T-helper 9 cell (primary cell): ENCODE results near the gene PNPO.

Experiments
- DNase-seq: peaks from one replicate; pipeline ENCODE4 v3.0.0-alpha.2; 2020
- total RNA-seq, 2 donors: gene quantifications; one replicate each; lab custom pipeline; 2026; lab: John Stamatoyannopoulos, UW

The PNPO gene
- 4.8 to 17.0 reads per million in 2 donors for total RNA-seq

- DNase-seq: peak; percentile 87
Measured at GRCh38 chr17:47941246-47942095, at the start of gene PNPO. PNPO (plus strand) TSS chr17:47941571; CDS start chr17:47941676, 105 bp downstream.

GRCh38 chr17:47894498-47895346 lies 46.6 kb upstream of the PNPO start:
- no peak for DNase-seq

GRCh38 chr17:47895347-47895855 lies 46.0 kb upstream of the PNPO start:
- DNase-seq: no peak

GRCh38 chr17:47895856-47896671 lies 45.3 kb upstream of the PNPO start, which contains the start of gene SP2:
SP2 (plus strand) TSS chr17:47896236; CDS start chr17:47896287, 51 bp downstream.
- peak; percentile 95 for DNase-seq

- no peak for DNase-seq
Measured at GRCh38 chr17:47896672-47897490, 44.5 kb upstream of the PNPO start.

- DNase-seq: no peak
Measured at GRCh38 chr17:47897561-47897960, 43.8 kb upstream of the PNPO start.

- DNase-seq: no peak
Measured at GRCh38 chr17:47898241-47898640, 43.1 kb upstream of the PNPO start.

- DNase-seq: no peak
Measured at GRCh38 chr17:47899643-47900042, 41.7 kb upstream of the PNPO start.

GRCh38 chr17:47901423-47901822 lies 39.9 kb upstream of the PNPO start:
- DNase-seq: no peak

- no peak for DNase-seq
Measured at GRCh38 chr17:47902039-47902744, 39.2 kb upstream of the PNPO start.

- DNase-seq: no peak
Measured at GRCh38 chr17:47905221-47905733, 36.1 kb upstream of the PNPO start.

- no peak for DNase-seq
Measured at GRCh38 chr17:47906443-47906842, 34.9 kb upstream of the PNPO start.

- no peak for DNase-seq
Measured at GRCh38 chr17:47907932-47908562, 33.3 kb upstream of the PNPO start.

GRCh38 chr17:47913050-47913449 lies 28.3 kb upstream of the PNPO start:
- no peak for DNase-seq

- no peak for DNase-seq
Measured at GRCh38 chr17:47914306-47914948, 26.9 kb upstream of the PNPO start.

GRCh38 chr17:47915776-47916398 lies 25.5 kb upstream of the PNPO start:
- DNase-seq: no peak

- DNase-seq: no peak
Measured at GRCh38 chr17:47916489-47917208, 24.7 kb upstream of the PNPO start.

GRCh38 chr17:47917581-47917980 lies 23.8 kb upstream of the PNPO start:
- no peak for DNase-seq
